GM19452 (cell line): ENCODE results near the gene PPP2R5B.

Source experiments
- ATAC-seq: cut with Tn5 transposase; IDR thresholded peaks from one replicate; pipeline ENCODE4 v1.9.1; 2021; ENCODE audit not compliant: unreplicated experiment

Gene PPP2R5B

GRCh38 chr11:64888729-64889511 lies 35.6 kb upstream of the PPP2R5B start:
- ATAC-seq, result no peak

GRCh38 chr11:64890522-64890939 lies 34.0 kb upstream of the PPP2R5B start:
- no peak for ATAC-seq

GRCh38 chr11:64891215-64891848 lies 33.2 kb upstream of the PPP2R5B start:
- ATAC-seq, result no peak

GRCh38 chr11:64891880-64892279 lies 32.6 kb upstream of the PPP2R5B start:
- no peak for ATAC-seq

- ATAC-seq, result no peak
These were observed 32.1 kb upstream of the PPP2R5B start for GRCh38 chr11:64892411-64892831.

- no peak for ATAC-seq
These were observed 31.7 kb upstream of the PPP2R5B start for GRCh38 chr11:64892838-64893193.

GRCh38 chr11:64893194-64894069 lies 31.1 kb upstream of the PPP2R5B start:
- ATAC-seq, result no peak

- ATAC-seq, result peak; percentile 72
These were observed 30.2 kb upstream of the PPP2R5B start for GRCh38 chr11:64894070-64894811.

- no peak for ATAC-seq
These were observed 29.6 kb upstream of the PPP2R5B start for GRCh38 chr11:64894812-64895452.

- ATAC-seq, result no peak
These were observed 28.0 kb upstream of the PPP2R5B start for GRCh38 chr11:64896448-64897022.

- ATAC-seq, result no peak
These were observed 27.0 kb upstream of the PPP2R5B start for GRCh38 chr11:64897381-64898075.

- ATAC-seq, result no peak
These were observed 26.4 kb upstream of the PPP2R5B start for GRCh38 chr11:64898076-64898445.

- no peak for ATAC-seq
These were observed 25.9 kb upstream of the PPP2R5B start for GRCh38 chr11:64898541-64898940.

GRCh38 chr11:64900263-64900678 lies 24.2 kb upstream of the PPP2R5B start:
- ATAC-seq, result no peak

GRCh38 chr11:64900774-64901173 lies 23.7 kb upstream of the PPP2R5B start:
- ATAC-seq, result no peak

GRCh38 chr11:64902102-64902900 lies 22.2 kb upstream of the PPP2R5B start:
- ATAC-seq, result no peak

GRCh38 chr11:64903291-64903833 lies 21.1 kb upstream of the PPP2R5B start:
- ATAC-seq, result no peak

- no peak for ATAC-seq
These were observed 18.8 kb upstream of the PPP2R5B start for GRCh38 chr11:64905516-64906313.
